Mucosa of descending colon (tissue), 3 donors: ENCODE data around the gene CTNNBL1. TPM values are rescaled to one million over a fixed set of nuclear protein-coding genes. Genes with fewer than 3 reads are reported as not detected.
A peak's percentile ranks its signal among the peaks of the same experiment; 100 is the strongest.

Experiments used
- ATAC-seq: fragments of 200-7000 bp; cut with Tn5 transposase; one replicate; pipeline ENCODE4 v1.9.1; 2020; ENCODE audit warnings: mild to moderate bottlenecking, moderate library complexity
- DNase-seq, 3 donors: peaks; one replicate each; pipeline ENCODE4 v3.0.0-alpha.2; 2020
- H3K36me3 ChIP-seq: fragments of 200-600 bp; one replicate; pipeline ENCODE4 v1.8.0; 2021; ENCODE audit warnings: low read depth, mild to moderate bottlenecking
- H3K4me1 ChIP-seq: fragments of 200-600 bp; one replicate; pipeline ENCODE4 v1.8.0; 2021; ENCODE audit warnings: low read depth, mild to moderate bottlenecking
- H3K4me3 ChIP-seq: fragments of 200-600 bp; one replicate; pipeline ENCODE4 v1.8.0; 2021; ENCODE audit warnings: mild to moderate bottlenecking
- H3K9me3 ChIP-seq: fragments of 200-600 bp; one replicate; pipeline ENCODE4 v1.8.0; 2021; ENCODE audit warnings: mild to moderate bottlenecking
- CTCF ChIP-seq: fragments of 200-600 bp; IDR thresholded peaks from one replicate; pipeline ENCODE4 v1.8.0; 2022; ENCODE audit warnings: antibody characterized with exemption, mild to moderate bottlenecking
- intact Hi-C, 2 donors: fragments of 100-400 bp; cut with DNase I in 1 of 2; cut with micrococcal nuclease in 1 of 2; formaldehyde crosslinking; loops; one replicate each; pipeline versions ENCODE4 v1.11.0 to v1.11.1; 2022; cut with DNase I, micrococcal nuclease
- total RNA-seq, 3 donors: library from RNA; stranded (reverse); fragmentation: NEBNext Ultra II Directional in 2 of 3; extraction: Animal tissue kit (Norgen Biotek cat#: 25700) in 2 of 3; gene quantifications; one replicate each; pipeline versions ENCODE4 v1.2.1 to v1.2.4, GENCODE V29; 2021 to 2023
- donor health status: DM: no; HTN: no; CAD: no; lungs with moderate emphysema.
- donor health status: DM: no; HTN: no; CAD: no.
- donor health status: DM: no; HTN: yes; CAD: no.

CTNNBL1 gene
- total RNA-seq, 3 donors from 2014 or later, result 31.0 to 64.8 (median 37.8) TPM

GRCh38 chr20:37692459-37693166, 1.2 kb upstream of the CTNNBL1 start:
- no peak for ATAC-seq
- DNase-seq, result no peak
- peaks cover 8% of the 10 kb centered on the region for H3K4me1 ChIP-seq
- intact Hi-C loops, result no loop called here
- no peak for TF ChIP-seq CTCF
- H3K36me3 ChIP-seq, result no peaks in the 10 kb centered on the region
- H3K9me3 ChIP-seq, result no peaks in the 10 kb centered on the region
- H3K4me3 ChIP-seq, result no peak overlapping the region

GRCh38 chr20:37693242-37693634, 592 bp upstream of the CTNNBL1 start:
- TF ChIP-seq CTCF, result no peak
- ATAC-seq (no peak), DNase-seq (no peak)
- H3K4me1 ChIP-seq, result peaks cover 8% of the 10 kb centered on the region
- intact Hi-C loops, result no loop called here
- H3K36me3 ChIP-seq, result no peaks in the 10 kb centered on the region
- H3K4me3 ChIP-seq, result peak overlapping the region; percentile 72
- no peaks in the 10 kb centered on the region for H3K9me3 ChIP-seq

- ATAC-seq (no peak), DNase-seq (no peak)
- no peak for TF ChIP-seq CTCF
- no peak overlapping the region for H3K4me3 ChIP-seq
- peaks cover 8% of the 10 kb centered on the region for H3K4me1 ChIP-seq
- intact Hi-C loops, result no loop called here
- no peaks in the 10 kb centered on the region for H3K36me3 ChIP-seq
- no peaks in the 10 kb centered on the region for H3K9me3 ChIP-seq
Observed at GRCh38 chr20:37695684-37696342, 2.0 kb downstream of the CTNNBL1 start.

- H3K9me3 ChIP-seq, result no peaks in the 10 kb centered on the region
- no peak for TF ChIP-seq CTCF
- peaks cover 8% of the 10 kb centered on the region for H3K4me1 ChIP-seq
- H3K4me3 ChIP-seq, result no peak overlapping the region
- no peaks in the 10 kb centered on the region for H3K36me3 ChIP-seq
- intact Hi-C loops, result no loop called here
- DNase-seq (peak in 1 of 3 donors; percentile 4), ATAC-seq (no peak)
Observed at GRCh38 chr20:37697314-37697713, 3.5 kb downstream of the CTNNBL1 start.

GRCh38 chr20:37699202-37699601, 5.4 kb downstream of the CTNNBL1 start:
- H3K9me3 ChIP-seq, result no peaks in the 10 kb centered on the region
- H3K4me1 ChIP-seq, result peaks cover 8% of the 10 kb centered on the region
- intact Hi-C loops, result no loop called here
- ATAC-seq (no peak), DNase-seq (no peak)
- no peak overlapping the region for H3K4me3 ChIP-seq
- no peak for TF ChIP-seq CTCF
- no peaks in the 10 kb centered on the region for H3K36me3 ChIP-seq
